Breast epithelium (tissue), 3 donors: ENCODE results near the gene TEX52.

Experiments
- POLR2A ChIP-seq: fragments of 450-650 bp; IDR thresholded peaks from one replicate; pipeline ENCODE4 v1.6.1; 2016; ENCODE audit warnings: antibody characterized with exemption, mild to moderate bottlenecking, moderate library complexity
- POLR2AphosphoS5 ChIP-seq, 3 donors: sonication (generic); formaldehyde crosslinking; IDR thresholded peaks; one replicate each; pipeline ENCODE4 v1.6.1; 2017; ENCODE audit warnings: antibody characterized with exemption in 3 of 3
- TF ChIP-seq, protein P1 (sequence below), 3 donors: fragments of 450-650 bp; IDR thresholded peaks; one replicate each; pipeline ENCODE4 v1.5.1; 2016 to 2017; ENCODE audit warnings: antibody characterized with exemption in 3 of 3, mild to moderate bottlenecking in 3 of 3, moderate library complexity in 3 of 3

DNA sequence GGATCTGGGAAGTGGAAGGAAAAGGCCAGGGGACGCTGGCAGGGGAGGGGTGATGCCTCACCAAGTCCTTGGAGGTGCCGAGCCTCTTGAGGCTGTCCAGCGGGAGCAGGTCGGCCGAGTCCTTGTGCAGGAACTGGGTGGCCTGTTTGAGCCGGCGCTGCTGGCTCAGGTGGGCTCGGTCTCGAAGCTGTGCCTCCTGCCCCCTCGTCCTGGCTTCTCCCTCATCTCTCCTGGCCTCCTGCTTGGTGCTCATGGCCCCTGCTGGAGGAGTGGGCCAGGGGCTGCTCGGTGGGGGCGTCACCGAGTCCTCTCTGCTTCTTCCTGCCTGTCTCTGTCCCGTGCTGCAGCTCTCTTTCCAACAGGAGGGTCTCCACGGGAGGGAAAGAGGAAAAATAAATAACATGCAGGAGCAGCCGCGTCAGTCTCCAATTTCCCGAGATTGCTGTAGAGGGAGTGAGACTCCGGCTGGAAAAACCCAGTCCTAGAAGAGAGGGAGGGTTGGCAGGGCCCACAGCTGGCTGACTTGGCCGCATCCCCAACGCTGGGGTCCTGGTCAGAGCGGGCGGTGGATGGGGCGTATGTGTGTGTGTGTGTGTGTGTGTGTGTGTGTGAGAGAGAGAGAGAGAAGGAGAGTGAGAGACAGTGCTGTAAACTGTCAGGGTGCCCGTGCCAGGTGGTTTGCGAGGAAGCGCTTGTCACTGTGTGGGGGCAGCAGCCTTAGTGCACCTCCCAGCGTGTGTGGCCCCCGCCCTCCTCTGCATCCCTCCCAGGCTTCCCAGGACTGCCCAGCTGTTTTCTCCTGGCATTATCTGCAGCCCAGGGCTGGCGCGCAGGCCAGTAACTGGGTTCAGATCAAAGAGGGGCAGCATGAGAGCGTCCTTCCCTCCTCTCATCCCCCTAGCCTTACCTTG is 22.0 kb downstream of the TEX52 start, which contains the start of gene NRIP2:
- TF ChIP-seq, protein P1, sequence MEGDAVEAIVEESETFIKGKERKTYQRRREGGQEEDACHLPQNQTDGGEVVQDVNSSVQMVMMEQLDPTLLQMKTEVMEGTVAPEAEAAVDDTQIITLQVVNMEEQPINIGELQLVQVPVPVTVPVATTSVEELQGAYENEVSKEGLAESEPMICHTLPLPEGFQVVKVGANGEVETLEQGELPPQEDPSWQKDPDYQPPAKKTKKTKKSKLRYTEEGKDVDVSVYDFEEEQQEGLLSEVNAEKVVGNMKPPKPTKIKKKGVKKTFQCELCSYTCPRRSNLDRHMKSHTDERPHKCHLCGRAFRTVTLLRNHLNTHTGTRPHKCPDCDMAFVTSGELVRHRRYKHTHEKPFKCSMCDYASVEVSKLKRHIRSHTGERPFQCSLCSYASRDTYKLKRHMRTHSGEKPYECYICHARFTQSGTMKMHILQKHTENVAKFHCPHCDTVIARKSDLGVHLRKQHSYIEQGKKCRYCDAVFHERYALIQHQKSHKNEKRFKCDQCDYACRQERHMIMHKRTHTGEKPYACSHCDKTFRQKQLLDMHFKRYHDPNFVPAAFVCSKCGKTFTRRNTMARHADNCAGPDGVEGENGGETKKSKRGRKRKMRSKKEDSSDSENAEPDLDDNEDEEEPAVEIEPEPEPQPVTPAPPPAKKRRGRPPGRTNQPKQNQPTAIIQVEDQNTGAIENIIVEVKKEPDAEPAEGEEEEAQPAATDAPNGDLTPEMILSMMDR (IDR thresholded peaks at IDR 0.05): no peak
- TF ChIP-seq POLR2A (no peak), POLR2AphosphoS5 (IDR thresholded peaks at IDR 0.05) (no peak)
